A673 (cell line): Measurements from ENCODE around the gene PIAS1. TPM values are rescaled to one million over a fixed set of nuclear protein-coding genes. Genes with fewer than 3 reads are reported as not detected.
"Not testable (repeated sequence)": the region's sequence is repeated elsewhere in the genome, so short reads cannot be mapped to it uniquely, and the experiment has no call there.

Experiments
- BruUV-seq: library from RNA; stranded (reverse); fragments of 400-500 nt; replicated peaks from 2 replicates; lab custom pipeline; 2021; lab: Mats Ljungman, UMichigan
- CTCF ChIA-PET: fragments of 300-600 bp; sonication (Branson Sonifier 250); formaldehyde crosslinking; loops from one replicate; lab custom pipeline; 2022; ENCODE audit warnings: antibody characterized with exemption; lab: Charles Lee
- POLR2A ChIA-PET: fragments of 300-600 bp; sonication (Branson Sonifier 250); formaldehyde crosslinking; loops from one replicate; lab custom pipeline; 2022; ENCODE audit warnings: antibody characterized with exemption; ENCODE audit not compliant: low non-redundant PET; lab: Charles Lee
- DNase-seq: peaks from one replicate; pipeline ENCODE4 v3.0.0-alpha.2; 2015; ENCODE audit warnings: low spot score
- H3K27ac ChIP-seq: fragments of 200-600 bp; sonication (generic); 2 replicates; pipeline ENCODE4 v1.5.1; 2016; ENCODE audit warnings: mixed run types, low read depth, mild to moderate bottlenecking, mixed read lengths, antibody characterized with exemption, low read length; ENCODE audit not compliant: poor library complexity, severe bottlenecking
- H3K27me3 ChIP-seq: fragments of 200-600 bp; sonication (generic); replicated peaks from 2 replicates; pipeline ENCODE4 v1.6.1; 2017; ENCODE audit warnings: mixed run types, low read depth, mild to moderate bottlenecking, mixed read lengths, antibody characterized with exemption, low read length; ENCODE audit not compliant: insufficient read depth, poor library complexity
- H3K36me3 ChIP-seq: fragments of 200-600 bp; sonication (generic); 2 replicates; pipeline ENCODE4 v1.6.1; 2016; ENCODE audit warnings: mixed run types, mild to moderate bottlenecking, mixed read lengths, antibody characterized with exemption, low read length; ENCODE audit not compliant: insufficient read depth, poor library complexity, severe bottlenecking
- H3K4me1 ChIP-seq: fragments of 200-600 bp; sonication (generic); 2 replicates; pipeline ENCODE4 v1.6.1; 2017; ENCODE audit warnings: mixed run types, mild to moderate bottlenecking, mixed read lengths, antibody characterized with exemption, low read length; ENCODE audit not compliant: insufficient read depth, poor library complexity, severe bottlenecking
- H3K4me3 ChIP-seq: fragments of 200-600 bp; sonication (generic); 2 replicates; pipeline ENCODE4 v1.5.1; 2016; ENCODE audit warnings: low read depth, mixed run types, mild to moderate bottlenecking, mixed read lengths, low read length; ENCODE audit not compliant: poor library complexity, severe bottlenecking
- H3K9me3 ChIP-seq: fragments of 200-600 bp; sonication (generic); 2 replicates; pipeline ENCODE4 v1.6.1; 2016; ENCODE audit warnings: mixed run types, low read depth, mild to moderate bottlenecking, mixed read lengths, antibody characterized with exemption, low read length; ENCODE audit not compliant: poor library complexity, severe bottlenecking
- CTCF ChIP-seq: fragments of 300-800, 200-600 bp; sonication (generic); conservative IDR thresholded peaks from 2 replicates; pipeline ENCODE4 v1.5.1; 2017; ENCODE audit warnings: low read depth, mild to moderate bottlenecking, antibody characterized with exemption, low read length, moderate library complexity, mixed read lengths
- EZH2 ChIP-seq: fragments of 200-600 bp; sonication (generic); IDR thresholded peaks from 2 replicates; pipeline ENCODE4 v1.6.1; 2017; ENCODE audit warnings: borderline replicate concordance, low read depth, mild to moderate bottlenecking, mixed read lengths, antibody characterized with exemption, low read length; ENCODE audit not compliant: poor library complexity, severe bottlenecking
- intact Hi-C: fragments of 100-400 bp; cut with micrococcal nuclease; formaldehyde crosslinking; loops from one replicate; pipeline ENCODE4 v1.10.0; 2022; ENCODE audit not compliant: unreplicated experiment
- total RNA-seq: library from RNA; stranded (reverse); gene quantifications from 2 replicates; pipeline ENCODE4 v1.2.3, GENCODE V29; 2021

The PIAS1 gene
- total RNA-seq, 1 experiment from 2014 or later, result 40.2 TPM

GRCh38 chr15:68223171-68223570 lies 169.1 kb downstream of the PIAS1 start:
- Histone ChIP-seq H3K4me1 (peaks cover 3% of the 10 kb centered on the region), H3K36me3 (peaks cover 7% of the 10 kb centered on the region), H3K9me3 (no peaks in the 10 kb centered on the region), H3K27ac (no peak overlapping the region), H3K27me3 (no peaks in the 10 kb centered on the region), H3K4me3 (no peak overlapping the region)
- DNase-seq, result no peak
- ChIA-PET CTCF (no interaction called here), POLR2A (no interaction called here)
- intact Hi-C loops, result no loop called here
- TF ChIP-seq CTCF, result no peak
- no peak for TF ChIP-seq EZH2
- BruUV-seq, result no TSS peak

- POLR2A ChIA-PET, result no interaction called here
- Histone ChIP-seq H3K27ac (no peak overlapping the region), H3K9me3 (no peaks in the 10 kb centered on the region), H3K27me3 (no peaks in the 10 kb centered on the region), H3K36me3 (peaks cover under 1% of the 10 kb centered on the region), H3K4me1 (peaks cover 5% of the 10 kb centered on the region), H3K4me3 (no peak overlapping the region)
- no peak for TF ChIP-seq EZH2
- TF ChIP-seq CTCF, result no peak
- intact Hi-C loops, result no loop called here
- BruUV-seq, result no TSS peak
- CTCF ChIA-PET, result interaction anchor here (0.5 kb wide), 1 partner anchor 141 kb away, joined by 4 read pairs; no protein-coding TSS in a partner anchor
- DNase-seq, result no peak
Observed at GRCh38 chr15:68224108-68224507, 170.0 kb downstream of the PIAS1 start.

- Histone ChIP-seq H3K27me3 (no peaks in the 10 kb centered on the region), H3K4me1 (peaks cover 5% of the 10 kb centered on the region), H3K27ac (no peak overlapping the region), H3K4me3 (no peak overlapping the region), H3K9me3 (no peaks in the 10 kb centered on the region), H3K36me3 (no peaks in the 10 kb centered on the region)
- no peak for DNase-seq
- no TSS peak for BruUV-seq
- POLR2A ChIA-PET, result no interaction called here
- CTCF ChIA-PET, result no interaction called here
- intact Hi-C loops, result no loop called here
- TF ChIP-seq EZH2, result no peak
- TF ChIP-seq CTCF, result no peak
Observed at GRCh38 chr15:68224546-68225250, 170.6 kb downstream of the PIAS1 start.

GRCh38 chr15:68225442-68225841 lies 171.3 kb downstream of the PIAS1 start:
- POLR2A ChIA-PET, CTCF ChIA-PET: not testable (repeated sequence)

More at GRCh38 chr15:68225442-68225841, 171.3 kb downstream of the PIAS1 start:
- H3K9me3 ChIP-seq, BruUV-seq, H3K4me3 ChIP-seq, H3K36me3 ChIP-seq, H3K27ac ChIP-seq, H3K4me1 ChIP-seq, H3K27me3 ChIP-seq, intact Hi-C loops, DNase-seq: not testable (repeated sequence)
